Measurements from ENCODE around the gene PTPRN2.
A peak's percentile ranks its signal among the peaks of the same experiment; 100 is the strongest.

PTPRN2 gene

DNA sequence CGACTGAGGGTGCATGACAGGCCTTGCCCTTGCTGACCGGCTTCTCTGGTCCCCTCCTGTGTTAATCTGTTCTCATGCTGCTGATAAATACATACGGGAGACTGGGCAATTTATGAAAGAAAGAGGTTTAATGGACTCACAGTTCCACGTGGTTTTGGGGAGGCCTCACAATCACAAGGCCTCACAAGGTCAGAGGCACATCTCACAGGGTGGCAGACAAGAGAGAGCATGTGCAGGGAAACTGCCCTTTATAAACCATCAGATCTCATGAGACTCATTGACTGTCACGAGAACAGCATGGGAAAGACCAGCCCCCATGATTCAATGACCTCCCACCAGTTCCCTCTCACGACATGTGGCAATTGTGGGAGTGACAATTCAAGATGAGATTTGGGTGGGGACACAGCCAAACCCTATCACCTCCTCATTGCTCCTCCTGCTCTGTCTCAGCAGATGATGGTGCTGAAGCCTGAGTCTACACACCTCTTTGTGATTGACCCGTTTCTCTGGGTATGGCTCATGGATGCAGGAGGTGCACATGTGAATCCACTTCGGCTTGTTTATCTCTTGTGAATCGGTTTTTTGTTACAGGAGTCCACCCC is 703.1 kb downstream of the PTPRN2 start:
- DNase-seq (ENCODE audit: low read depth in 1 of 2, low spot score in 1 of 2), result no peak

DNA sequence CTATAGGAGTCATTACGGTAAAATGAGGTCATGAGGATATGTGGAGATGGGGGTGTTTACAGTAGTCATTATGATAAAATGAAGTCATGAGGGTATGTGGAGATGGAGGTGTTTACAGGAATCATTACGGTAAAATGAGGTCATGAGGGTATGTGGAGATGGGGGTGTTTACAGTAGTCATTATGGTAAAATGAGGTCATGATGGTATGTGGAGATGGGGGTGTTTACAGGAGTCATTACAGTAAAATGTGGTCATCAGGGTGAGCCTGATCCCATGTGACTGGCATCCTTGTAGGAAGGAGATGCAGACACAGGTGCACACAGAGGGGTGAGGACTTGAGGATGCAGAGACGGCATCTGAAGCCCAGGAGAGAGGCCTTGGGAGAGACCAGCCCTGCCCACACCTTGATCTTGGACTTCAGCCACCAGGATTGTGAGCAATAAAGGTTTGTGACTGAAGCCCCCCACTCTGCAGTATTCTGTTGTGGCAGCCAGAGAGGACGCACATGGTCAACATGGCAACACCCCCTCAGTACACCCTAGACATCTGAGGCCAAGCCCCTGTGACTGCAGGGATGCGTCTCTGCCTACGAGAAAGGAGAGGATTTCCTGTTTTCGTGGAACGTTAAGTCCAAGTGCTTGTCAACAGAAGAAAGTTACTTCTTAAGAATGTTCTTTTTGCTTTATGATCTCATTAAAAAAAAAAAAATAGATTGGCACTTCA is 706.4 kb downstream of the PTPRN2 start:
- no peak for DNase-seq (ENCODE audit: low read depth in 1 of 2, low spot score in 1 of 2)

DNA sequence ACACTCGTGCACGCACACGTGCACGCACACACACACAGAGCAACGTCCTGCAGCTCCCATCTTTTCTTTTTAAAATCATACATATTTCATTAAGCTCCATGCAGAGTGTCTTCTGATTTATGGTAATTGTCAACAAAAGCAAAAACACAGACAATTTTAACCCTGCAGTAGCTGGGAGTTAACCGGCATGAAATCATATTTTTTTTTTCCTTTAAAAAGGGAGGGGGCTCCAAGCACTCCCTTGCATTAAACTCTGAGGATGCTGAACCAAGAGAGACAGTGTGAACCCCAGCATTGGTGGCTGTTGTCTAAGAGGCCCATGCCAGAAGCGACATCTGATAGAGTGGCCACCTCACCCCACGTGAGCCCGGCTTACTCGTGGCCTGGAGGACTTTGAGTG is 708.2 kb downstream of the PTPRN2 start:
- DNase-seq (ENCODE audit: low read depth in 1 of 2, low spot score in 1 of 2), result no peak

DNA sequence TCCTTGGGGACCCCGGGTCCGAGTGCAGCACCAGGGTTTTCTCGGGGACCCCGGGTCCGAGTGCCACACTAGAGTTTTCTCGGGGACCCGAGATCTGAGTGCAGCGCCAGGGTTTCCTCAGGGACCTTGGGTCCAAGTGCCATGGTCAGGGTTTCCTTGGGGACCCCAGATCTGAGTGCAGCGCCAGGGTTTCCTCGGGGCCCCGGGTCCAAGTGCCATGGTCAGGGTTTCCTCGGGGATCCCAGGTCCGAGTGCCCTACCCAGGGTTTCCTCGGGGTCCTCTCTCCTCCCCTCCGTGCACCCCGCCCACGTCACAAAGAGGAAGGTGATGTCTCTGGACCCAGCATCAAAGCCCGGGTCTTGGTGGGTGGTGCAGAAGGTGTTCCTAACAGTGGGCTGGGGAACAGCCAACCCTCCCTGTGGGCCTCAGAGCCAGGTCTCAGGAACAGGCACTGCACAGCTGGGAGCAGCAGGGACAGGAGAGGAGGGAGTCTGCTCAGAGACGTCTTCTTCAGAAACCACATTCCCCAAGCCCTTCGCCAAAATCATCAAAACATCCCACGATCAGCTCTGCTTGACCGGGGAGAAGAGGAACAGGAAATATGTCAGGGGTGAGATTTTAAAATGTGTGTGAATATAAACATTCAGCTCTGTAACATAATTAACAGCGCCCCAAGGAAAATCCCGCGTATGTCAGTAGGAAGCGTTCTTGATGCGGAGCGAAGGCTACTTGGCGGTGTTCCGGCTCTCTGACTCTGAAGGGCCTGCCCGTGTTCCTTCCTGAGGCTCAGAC is 710.1 kb downstream of the PTPRN2 start:
- no peak for DNase-seq (ENCODE audit: low read depth in 1 of 2, low spot score in 1 of 2)

DNA sequence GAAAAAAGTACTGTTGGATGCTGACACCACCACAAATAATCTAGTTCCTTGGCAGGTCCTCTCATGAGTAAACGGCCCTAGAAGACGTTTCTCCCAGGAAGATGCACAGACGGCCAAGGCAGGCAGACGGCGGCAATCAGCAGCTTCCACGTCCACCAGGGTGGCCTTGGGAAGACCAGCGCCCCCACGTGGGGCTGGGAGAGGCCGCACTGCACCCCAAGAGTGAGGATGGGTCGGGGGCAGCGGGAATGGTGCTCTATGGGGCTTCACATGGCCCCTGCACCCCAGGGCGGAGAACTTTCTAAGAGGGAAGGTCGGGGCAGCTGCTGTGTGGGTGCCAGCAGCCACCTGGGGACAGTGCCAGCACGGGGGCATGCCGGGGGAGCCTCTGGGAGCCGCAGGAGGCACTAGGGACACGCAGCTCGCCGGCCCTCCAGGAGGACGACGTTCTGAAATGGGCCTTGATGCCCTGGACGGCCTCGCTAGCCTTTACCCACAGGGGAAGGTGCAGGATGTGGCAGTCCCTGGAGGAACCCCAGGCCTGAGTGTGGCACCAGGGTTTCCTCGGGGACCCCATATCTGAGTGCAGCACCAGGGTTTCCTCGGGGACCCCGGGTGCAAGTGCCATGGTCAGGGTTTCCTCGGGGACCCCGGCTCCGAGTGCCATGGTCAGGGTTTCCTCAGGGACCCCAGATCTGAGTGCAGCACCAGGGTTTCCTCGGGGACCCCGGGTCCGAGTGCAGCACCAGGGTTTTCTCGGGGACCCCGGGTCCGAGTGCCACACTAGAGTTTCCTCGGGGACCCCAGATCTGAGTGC is 710.9 kb downstream of the PTPRN2 start:
- no peak for DNase-seq (ENCODE audit: low read depth in 1 of 2, low spot score in 1 of 2)

DNA sequence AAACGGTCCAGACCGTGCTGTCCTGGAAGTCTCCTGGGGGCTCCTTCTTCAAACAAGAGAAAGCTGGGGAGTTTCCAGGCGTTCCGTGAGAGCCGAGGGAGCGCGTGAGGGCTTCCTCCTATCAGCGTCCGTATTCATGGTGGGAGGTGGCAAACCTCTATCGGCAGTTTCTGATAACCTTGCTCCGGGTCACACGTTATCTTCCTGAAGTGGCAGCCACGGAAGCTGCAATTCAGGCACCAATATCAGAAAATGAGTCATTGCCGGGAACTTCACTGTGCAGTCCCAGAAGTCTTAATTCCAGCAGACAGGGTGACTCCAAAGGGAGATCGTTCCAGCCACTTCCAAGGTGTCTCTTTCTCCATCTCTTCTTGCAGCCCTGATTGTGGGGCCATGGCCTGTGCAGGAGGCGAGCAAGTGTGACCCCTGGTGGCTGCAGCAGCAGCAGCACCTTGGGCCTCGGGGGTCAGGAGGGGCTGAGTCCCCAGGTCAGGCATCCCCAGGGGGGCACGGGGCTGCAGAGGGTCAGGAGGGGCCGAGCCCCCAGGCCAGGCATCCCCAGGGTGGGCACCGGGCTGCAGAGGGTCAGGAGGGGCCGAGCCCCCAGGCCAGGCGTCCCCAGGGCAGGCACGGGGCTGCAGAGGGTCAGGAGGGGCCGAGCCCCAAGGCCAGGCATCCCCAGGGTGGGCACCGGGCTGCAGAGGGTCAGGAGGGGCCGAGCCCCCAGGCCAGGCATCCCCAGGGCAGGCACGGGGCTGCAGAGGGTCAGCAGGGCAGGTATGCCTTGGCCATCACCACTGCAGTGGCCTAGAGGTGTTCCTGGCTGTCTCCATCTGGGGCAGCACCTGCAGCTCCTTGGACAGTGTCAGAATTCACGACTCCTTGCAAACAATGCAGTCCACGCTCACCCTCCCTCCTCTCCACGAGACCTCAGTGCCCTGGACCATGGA is 712.1 kb downstream of the PTPRN2 start:
- peak in 1 of 2 donors; percentile 24 for DNase-seq (ENCODE audit: low read depth in 1 of 2, low spot score in 1 of 2)

DNA sequence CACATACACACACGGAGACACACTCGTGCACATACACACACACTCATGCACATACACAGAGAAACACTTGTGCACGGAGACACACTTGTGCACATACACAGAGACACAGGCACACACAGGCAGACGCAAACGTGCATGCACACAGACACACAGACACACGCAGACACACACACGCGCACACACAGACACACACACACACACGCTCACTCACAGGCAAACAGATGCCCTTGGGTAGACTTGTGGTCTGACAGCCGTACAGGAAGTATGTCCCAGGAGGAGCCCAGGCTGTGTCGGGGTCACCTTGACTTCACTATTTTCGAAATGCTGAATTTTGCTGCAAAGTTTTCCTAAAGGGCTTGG is 712.8 kb downstream of the PTPRN2 start:
- DNase-seq (ENCODE audit: low read depth in 1 of 2, low spot score in 1 of 2), result no peak

DNA sequence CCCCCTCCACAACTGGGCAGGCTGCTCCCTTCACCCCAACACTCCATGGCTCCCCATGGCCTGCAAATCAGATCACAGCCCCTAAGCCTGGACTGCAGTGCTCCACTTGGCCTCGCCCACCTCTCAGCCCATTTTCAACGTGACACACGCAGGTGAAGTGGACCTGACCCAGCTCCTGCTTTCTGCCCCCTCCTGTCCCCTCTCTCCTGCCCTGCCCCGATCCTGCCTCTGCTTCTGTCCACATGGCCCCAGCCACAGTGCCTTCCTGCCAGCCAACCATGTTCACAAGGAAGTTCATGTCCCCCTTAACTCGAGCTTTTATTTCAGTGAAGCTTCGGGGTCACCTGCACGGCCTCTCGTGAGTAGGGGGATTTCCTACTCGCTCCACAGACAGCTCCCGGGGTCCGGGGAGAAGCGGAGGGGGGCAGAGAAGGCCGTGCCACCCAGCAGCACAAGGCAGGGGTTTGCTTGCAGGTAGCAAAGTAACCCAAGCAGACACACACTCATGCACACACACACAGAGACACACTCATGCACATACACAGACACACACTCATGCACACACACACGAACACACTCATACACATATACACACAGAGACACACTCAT is 713.3 kb downstream of the PTPRN2 start:
- no peak for DNase-seq (ENCODE audit: low read depth in 1 of 2, low spot score in 1 of 2)

DNA sequence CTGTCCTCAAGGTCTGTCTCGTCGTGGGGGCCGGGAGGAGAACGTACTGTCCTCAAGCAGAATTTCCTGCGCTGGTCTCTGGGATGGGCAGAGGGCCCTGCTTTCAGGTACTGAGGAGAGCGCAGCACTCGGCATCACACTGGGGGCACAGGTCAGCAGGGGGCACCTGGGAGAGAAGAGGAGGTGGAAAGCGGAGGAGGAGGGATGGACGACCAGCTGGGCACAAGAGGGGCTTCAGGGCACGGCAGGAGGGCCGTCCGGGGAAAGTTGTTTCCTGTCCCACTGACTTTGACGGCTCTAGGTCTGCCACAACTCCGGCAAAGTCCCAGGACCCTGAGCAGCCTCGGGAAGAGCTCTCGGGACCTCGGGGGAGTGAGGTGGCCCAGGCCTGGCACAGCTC is 714.0 kb downstream of the PTPRN2 start:
- no peak for DNase-seq (ENCODE audit: low read depth in 1 of 2, low spot score in 1 of 2)

DNA sequence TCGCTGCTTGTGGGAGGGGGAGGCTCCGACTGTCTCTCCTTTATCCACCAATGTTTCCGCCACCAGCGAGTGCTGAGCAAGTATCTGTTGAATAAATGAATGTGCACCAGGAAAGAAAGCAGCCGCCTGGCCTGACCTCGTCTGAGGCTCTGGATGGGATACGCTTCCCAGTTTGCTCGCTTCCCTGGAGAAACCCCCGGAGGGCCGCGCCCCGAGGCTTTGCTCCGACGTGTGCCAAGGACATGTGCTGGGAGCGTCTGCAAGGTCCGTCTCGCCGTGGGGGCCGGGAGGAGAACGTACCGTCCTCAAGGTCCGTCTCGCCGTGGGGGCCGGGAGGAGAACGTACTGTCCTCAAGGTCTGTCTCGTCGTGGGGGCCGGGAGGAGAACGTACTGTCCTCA is 714.4 kb downstream of the PTPRN2 start:
- no peak for DNase-seq (ENCODE audit: low read depth in 1 of 2, low spot score in 1 of 2)

DNA sequence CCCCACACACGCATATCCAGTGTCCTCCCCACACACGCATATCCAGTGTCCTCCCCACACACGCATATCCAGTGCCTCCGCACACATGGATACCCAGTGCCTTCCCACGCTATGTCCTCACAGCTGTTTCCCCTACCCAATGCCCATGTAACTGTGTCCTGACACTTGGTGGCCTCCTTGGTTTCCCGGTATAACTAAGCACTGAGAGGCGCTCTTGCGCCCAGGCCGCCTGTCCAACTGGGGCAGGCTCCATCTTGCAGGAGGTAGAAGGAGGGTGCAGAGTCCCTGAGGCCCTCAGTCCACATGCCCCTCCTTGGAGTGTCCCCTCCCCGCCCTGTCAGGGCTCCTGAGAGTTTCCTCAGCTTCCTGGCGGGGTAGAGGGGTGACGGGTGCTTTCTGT is 715.2 kb downstream of the PTPRN2 start:
- DNase-seq (ENCODE audit: low read depth in 1 of 2, low spot score in 1 of 2), result no peak

DNA sequence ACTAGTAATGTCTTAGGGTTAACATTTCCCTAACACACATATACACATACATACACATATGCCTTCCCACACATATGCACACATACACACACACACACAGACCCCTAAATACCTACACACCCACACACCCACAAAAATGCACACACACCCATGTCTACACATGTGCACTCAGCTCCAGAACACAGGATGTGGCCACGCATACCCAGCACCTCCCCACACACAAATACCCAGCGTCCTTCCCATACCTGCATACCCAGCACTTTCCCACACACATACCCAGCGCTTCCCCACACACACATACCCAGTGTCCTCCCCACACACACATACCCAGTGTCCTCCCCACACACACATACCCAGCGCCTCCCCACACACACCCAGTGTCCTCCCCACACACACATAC is 715.9 kb downstream of the PTPRN2 start:
- DNase-seq (ENCODE audit: low read depth in 1 of 2, low spot score in 1 of 2), result no peak

DNA sequence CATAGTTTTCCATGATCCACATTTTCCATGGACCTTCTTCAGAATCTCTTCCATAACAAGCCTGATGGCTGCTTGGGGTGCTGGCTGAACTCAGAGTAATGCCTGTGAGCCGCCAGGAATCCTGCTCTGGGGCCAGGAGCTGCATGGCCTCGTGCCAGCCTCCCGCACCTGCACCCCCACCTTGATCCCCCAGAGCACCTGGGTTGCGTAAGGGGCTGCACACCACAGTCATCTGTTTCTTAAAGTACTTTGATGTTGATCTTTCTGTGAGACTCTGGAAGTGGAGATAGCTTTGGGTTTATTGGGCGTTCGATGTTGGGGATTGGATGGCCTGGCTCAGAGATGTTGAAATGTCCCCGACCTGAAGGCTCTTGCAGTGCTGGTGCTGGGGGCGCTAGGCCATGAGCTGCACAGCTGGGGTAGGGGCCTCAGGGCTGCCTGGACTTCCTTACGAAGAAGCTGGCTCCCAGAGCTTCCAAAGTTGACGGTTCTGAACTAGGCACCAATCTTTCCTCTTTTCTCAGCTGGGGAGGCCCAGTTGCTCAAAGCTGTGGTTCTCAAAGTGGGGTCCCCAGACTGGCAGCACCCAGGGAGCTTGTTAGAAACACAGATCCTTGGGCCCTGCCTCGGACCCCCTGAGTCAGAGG is 716.9 kb downstream of the PTPRN2 start:
- no peak for DNase-seq (ENCODE audit: low read depth in 1 of 2, low spot score in 1 of 2)

DNA sequence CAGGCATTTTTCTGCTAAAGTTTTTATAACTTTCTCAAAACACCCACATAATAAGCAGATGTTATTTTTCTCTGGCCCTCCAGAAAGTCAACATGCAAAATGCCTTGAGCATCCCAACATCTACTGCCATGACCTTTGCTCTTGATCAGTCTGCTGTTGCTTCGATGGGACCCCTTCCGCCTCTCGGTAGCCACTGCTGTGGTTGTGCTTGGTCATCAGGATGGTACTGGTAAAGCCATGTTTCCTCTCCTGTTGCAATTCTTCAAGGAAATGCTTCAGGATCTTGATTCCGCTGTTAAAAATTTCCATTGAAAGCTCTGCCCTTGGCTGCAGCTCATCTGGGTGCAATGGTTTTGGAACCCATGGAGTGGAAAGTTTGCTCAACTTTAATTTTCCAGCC is 717.8 kb downstream of the PTPRN2 start:
- DNase-seq (ENCODE audit: low read depth in 1 of 2, low spot score in 1 of 2), result no peak

DNA sequence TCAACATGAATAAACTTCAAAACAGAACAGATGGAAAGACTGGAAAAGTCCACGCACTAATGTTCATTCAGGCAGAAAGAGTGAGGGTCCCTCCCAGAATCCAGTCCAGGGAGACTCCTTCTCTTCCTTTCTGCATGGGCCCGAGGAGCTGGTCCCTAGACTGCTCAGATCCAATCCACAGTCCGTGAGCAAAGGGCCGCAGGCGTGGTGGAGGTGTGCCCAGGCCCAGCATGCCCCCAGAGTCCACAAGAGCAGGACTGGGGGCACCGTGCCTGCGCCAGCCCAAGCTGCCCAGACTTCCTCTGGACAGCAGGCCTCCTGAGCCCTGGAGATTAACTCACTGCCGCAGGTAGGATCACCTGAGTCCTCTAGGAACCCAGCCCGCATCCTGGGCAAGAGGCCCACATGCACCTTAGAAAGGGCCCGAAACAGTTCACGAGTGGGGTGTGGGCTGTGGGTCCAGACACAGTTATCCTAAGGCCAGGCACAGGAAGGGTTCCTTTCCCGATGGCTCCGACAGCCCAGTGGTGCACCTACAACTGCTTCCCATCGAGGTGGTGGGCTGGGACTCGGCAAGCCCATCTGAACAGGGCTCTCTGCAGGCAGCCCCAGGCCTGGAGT is 719.8 kb downstream of the PTPRN2 start:
- DNase-seq (ENCODE audit: low read depth in 1 of 2, low spot score in 1 of 2), result no peak

DNA sequence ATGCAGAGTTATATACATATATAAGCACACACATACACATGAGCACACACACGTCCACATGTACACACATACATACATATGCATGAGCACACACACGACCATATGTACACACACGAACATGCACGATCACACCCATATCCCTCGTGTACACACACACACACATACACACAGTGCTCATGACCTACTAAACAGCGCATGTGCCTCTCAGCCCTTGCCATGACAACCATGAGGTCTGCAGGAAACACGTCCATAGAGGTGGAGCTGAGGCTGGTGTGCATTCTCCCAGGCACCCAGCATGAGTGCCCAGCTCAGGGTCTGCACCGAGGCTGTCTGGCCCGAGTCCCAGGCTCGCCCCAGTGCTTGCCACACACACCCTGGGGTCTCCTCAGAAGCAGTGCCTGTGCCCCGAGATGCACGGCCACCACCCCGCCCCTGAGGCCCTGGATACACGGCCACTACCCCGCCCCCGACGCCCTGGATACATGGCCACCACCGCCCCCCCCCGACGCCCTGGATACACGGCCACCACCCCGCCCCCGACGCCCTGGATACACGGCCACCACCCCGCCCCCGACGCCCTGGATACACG is 721.2 kb downstream of the PTPRN2 start:
- DNase-seq (ENCODE audit: low read depth in 1 of 2, low spot score in 1 of 2), result no peak

DNA sequence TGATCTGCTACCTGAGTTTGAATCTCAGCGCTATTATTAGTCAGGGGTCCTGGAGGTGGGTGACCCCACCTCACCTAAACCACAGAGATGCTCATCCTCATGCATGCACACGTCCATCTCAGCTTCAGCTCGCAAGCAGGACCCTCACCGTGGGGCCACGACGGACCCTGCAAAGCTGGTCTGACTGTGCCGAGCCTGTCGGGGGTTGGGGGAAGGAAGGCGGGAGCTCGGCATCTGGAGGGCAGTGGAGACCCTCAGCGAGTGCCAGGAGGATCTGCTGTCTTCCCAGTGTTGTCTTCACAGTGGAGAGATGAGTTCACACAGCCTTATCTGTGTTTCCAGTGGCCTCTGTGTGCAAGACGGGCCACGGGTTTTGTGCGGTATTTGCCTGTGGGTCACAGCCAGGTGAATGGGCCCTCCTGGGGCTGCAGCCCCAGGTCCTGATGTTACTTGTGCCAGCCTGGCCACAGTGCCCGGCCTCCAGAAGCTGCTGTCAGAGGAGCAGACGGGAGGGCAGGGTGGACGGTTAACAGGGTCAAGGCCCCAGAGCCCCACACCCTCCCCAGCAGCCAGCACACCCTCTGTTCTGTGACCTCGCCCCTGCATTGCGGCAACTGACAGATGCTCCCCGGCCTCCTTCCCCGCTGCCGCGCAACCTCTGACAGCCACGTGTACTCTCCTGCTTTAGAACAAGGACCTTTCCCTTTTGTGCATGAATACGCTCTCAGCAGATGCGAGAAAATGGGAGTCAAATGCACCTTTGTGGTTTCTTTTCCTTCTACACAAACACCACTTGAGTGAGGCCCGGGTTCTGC is 722.1 kb downstream of the PTPRN2 start:
- no peak for DNase-seq (ENCODE audit: low read depth in 1 of 2, low spot score in 1 of 2)

DNA sequence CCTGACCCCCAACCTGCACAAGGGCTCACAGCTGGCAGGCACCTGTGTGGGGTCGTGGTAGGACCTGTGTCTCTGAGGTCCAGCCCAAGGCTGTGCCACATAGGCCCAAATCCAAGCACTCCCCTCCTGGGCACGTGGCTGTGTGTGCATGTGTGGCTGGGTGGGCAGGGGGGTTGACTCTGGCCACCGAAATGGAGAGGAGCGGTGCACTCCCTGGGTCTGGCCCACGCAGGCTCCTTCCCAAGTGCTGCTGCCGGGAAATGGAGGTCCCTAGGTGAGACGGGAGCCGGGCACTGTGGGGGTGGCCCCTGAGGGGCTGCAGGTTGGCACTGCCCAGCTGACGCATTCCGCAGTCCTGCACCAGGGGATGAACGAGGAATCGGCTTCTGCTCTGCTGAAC is 722.7 kb downstream of the PTPRN2 start:
- no peak for DNase-seq (ENCODE audit: low read depth in 1 of 2, low spot score in 1 of 2)
